ENCODE results near the gene PAN3. TPM values are rescaled to one million over a fixed set of nuclear protein-coding genes. Genes with fewer than 3 reads are reported as not detected.

PAN3 gene
- total RNA-seq, 1 donor from 2014 or later = 34.5 TPM

- TF ChIP-seq CTCF (IDR thresholded peaks at IDR 0.05) = no peak
- no peaks in the 10 kb centered on the region for H3K4me1 ChIP-seq
- H3K36me3 ChIP-seq = peaks cover 14 to 43% of the 10 kb centered on the region in 2 donors
- H3K27me3 ChIP-seq = no peaks in the 10 kb centered on the region
- no peaks in the 10 kb centered on the region for H3K9me3 ChIP-seq
- no peak overlapping the region for H3K4me3 ChIP-seq
- no peak overlapping the region for H3K27ac ChIP-seq
- intact Hi-C loops (cut with DNase I) = no loop called here
- no peak for DNase-seq (ENCODE audit: low spot score in 2 of 2)
Measured at GRCh38 chr13:28268800-28269223, 130.5 kb downstream of the PAN3 start.

- Histone ChIP-seq H3K4me3 (no peak overlapping the region), H3K36me3 (peaks cover 15 to 49% of the 10 kb centered on the region in 2 donors), H3K4me1 (no peaks in the 10 kb centered on the region), H3K9me3 (no peaks in the 10 kb centered on the region), H3K27me3 (no peaks in the 10 kb centered on the region), H3K27ac (no peak overlapping the region)
- TF ChIP-seq CTCF (IDR thresholded peaks at IDR 0.05) = no peak
- intact Hi-C loops (cut with DNase I) = no loop called here
- no peak for DNase-seq (ENCODE audit: low spot score in 2 of 2)
Measured at GRCh38 chr13:28271056-28271840, 132.9 kb downstream of the PAN3 start.

- TF ChIP-seq CTCF (IDR thresholded peaks at IDR 0.05) = no peak
- H3K4me3 ChIP-seq = no peak overlapping the region
- no peak overlapping the region for H3K27ac ChIP-seq
- no peak for DNase-seq (ENCODE audit: low spot score in 2 of 2)
- intact Hi-C loops (cut with DNase I) = no loop called here
- no peaks in the 10 kb centered on the region for H3K4me1 ChIP-seq
- no peaks in the 10 kb centered on the region for H3K9me3 ChIP-seq
- no peaks in the 10 kb centered on the region for H3K27me3 ChIP-seq
- peaks cover 21 to 44% of the 10 kb centered on the region in 2 donors for H3K36me3 ChIP-seq
Measured at GRCh38 chr13:28273919-28274318, 135.6 kb downstream of the PAN3 start.

- H3K36me3 ChIP-seq = peaks cover 30 to 41% of the 10 kb centered on the region in 2 donors
- intact Hi-C loops (cut with DNase I) = no loop called here
- no peak for TF ChIP-seq CTCF (IDR thresholded peaks at IDR 0.05)
Measured at GRCh38 chr13:28282451-28282850, 144.1 kb downstream of the PAN3 start.

GRCh38 chr13:28283600-28283999, 145.3 kb downstream of the PAN3 start:
- no peak for TF ChIP-seq CTCF (IDR thresholded peaks at IDR 0.05)
- no peak for DNase-seq (ENCODE audit: low spot score in 2 of 2)
- intact Hi-C loops (cut with DNase I) = no loop called here
- Histone ChIP-seq H3K4me3 (no peak overlapping the region), H3K9me3 (no peaks in the 10 kb centered on the region), H3K27me3 (no peaks in the 10 kb centered on the region), H3K27ac (no peak overlapping the region), H3K4me1 (no peaks in the 10 kb centered on the region), H3K36me3 (peaks cover 25 to 45% of the 10 kb centered on the region in 2 donors)

More at GRCh38 chr13:28282451-28282850, 144.1 kb downstream of the PAN3 start:
- no peak overlapping the region for H3K27ac ChIP-seq
- no peaks in the 10 kb centered on the region for H3K9me3 ChIP-seq
- no peak overlapping the region for H3K4me3 ChIP-seq
- H3K4me1 ChIP-seq = no peaks in the 10 kb centered on the region
- H3K27me3 ChIP-seq = no peaks in the 10 kb centered on the region
- no peak for DNase-seq (ENCODE audit: low spot score in 2 of 2)
